Measurements from ENCODE around the gene MED13.

- TF ChIP-seq FOXA1 (IDR thresholded peaks at IDR 0.05) (no peak), FOXK2 (IDR thresholded peaks at IDR 0.05) (no peak), FOXM1 (IDR thresholded peaks at IDR 0.05; ENCODE audit: borderline replicate concordance) (no peak), SP1 (IDR thresholded peaks at IDR 0.05) (no peak)
Observed at GRCh38 chr17:61946359-61946758, 118.7 kb downstream of the MED13 start.

Measured in HEK293T (cell line).